ENCODE results near the gene RPL13A.
"Not testable (repeated sequence)": the region's sequence is repeated elsewhere in the genome, so short reads cannot be mapped to it uniquely, and the experiment has no call there.

The RPL13A gene

GRCh38 chr19:49469828-49470614 lies 17.4 kb upstream of the RPL13A start:
- POLR2A ChIA-PET = interaction anchor here (0.6 to 0.9 kb wide), 2 partner anchors 19 to 111 kb away, joined by 3 read pairs; no protein-coding TSS in a partner anchor
- CTCF ChIA-PET = interaction anchor here (1.1 to 1.7 kb wide), 2 partner anchors 9 to 18 kb away, joined by 3 to 5 read pairs; no protein-coding TSS in a partner anchor
- TF ChIP-seq, protein P1, sequence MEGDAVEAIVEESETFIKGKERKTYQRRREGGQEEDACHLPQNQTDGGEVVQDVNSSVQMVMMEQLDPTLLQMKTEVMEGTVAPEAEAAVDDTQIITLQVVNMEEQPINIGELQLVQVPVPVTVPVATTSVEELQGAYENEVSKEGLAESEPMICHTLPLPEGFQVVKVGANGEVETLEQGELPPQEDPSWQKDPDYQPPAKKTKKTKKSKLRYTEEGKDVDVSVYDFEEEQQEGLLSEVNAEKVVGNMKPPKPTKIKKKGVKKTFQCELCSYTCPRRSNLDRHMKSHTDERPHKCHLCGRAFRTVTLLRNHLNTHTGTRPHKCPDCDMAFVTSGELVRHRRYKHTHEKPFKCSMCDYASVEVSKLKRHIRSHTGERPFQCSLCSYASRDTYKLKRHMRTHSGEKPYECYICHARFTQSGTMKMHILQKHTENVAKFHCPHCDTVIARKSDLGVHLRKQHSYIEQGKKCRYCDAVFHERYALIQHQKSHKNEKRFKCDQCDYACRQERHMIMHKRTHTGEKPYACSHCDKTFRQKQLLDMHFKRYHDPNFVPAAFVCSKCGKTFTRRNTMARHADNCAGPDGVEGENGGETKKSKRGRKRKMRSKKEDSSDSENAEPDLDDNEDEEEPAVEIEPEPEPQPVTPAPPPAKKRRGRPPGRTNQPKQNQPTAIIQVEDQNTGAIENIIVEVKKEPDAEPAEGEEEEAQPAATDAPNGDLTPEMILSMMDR (IDR thresholded peaks at IDR 0.05; ENCODE audit: insufficient read depth, low read length, missing control alignments) = no peak
- no peak for DNase-seq (ENCODE audit: low read depth, low spot score)
- no peak overlapping the region for H3K4me3 ChIP-seq (ENCODE audit: low read depth, low read length)

DNA sequence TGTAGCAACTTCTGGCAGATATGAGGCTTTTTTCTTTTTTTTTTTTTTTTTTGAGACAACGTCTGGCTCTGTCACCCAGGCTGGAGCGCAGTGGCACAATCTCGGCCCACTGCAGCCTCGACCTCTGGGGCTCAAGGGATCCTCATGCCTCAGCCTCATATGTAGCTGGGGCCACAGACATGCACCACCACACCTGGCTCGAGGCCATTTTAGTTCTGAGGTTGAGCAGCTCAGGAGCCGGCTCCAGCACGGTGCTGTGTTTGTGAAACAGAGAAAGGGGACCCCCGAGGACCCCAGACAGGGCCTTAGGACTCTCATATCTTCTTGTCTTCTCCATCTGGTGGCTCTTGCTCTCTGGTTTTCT lies 16.8 kb upstream of the RPL13A start:
- H3K4me3 ChIP-seq (ENCODE audit: low read depth, low read length) = no peak overlapping the region
- ChIA-PET CTCF (interaction anchor here (1.1 to 3.6 kb wide), 2 partner anchors 12 to 18 kb away, joined by 3 to 33 read pairs; no protein-coding TSS in a partner anchor), POLR2A (interaction anchor here (0.6 kb wide), 1 partner anchor 110 kb away, joined by 3 read pairs; no protein-coding TSS in a partner anchor)
- TF ChIP-seq, protein P1 (IDR thresholded peaks at IDR 0.05; ENCODE audit: insufficient read depth, low read length, missing control alignments) = no peak
- DNase-seq (ENCODE audit: low read depth, low spot score) = no peak

GRCh38 chr19:49472936-49473335 lies 14.5 kb upstream of the RPL13A start:
- POLR2A ChIA-PET = interaction anchor here (0.7 to 0.9 kb wide), 2 partner anchors 23 to 170 kb away, joined by 3 to 4 read pairs; partner anchors contain the start of gene RPS11
- CTCF ChIA-PET = interaction anchor here (0.6 to 3.6 kb wide), 20 partner anchors 8 to 263 kb away, joined by 3 to 40 read pairs (median 5); partner anchors contain the start of genes ALDH16A1, PIH1D1 and RPL13A
- DNase-seq (ENCODE audit: low read depth, low spot score) = no peak
- TF ChIP-seq, protein P1 (IDR thresholded peaks at IDR 0.05; ENCODE audit: insufficient read depth, low read length, missing control alignments) = no peak
- no peak overlapping the region for H3K4me3 ChIP-seq (ENCODE audit: low read depth, low read length)

DNA sequence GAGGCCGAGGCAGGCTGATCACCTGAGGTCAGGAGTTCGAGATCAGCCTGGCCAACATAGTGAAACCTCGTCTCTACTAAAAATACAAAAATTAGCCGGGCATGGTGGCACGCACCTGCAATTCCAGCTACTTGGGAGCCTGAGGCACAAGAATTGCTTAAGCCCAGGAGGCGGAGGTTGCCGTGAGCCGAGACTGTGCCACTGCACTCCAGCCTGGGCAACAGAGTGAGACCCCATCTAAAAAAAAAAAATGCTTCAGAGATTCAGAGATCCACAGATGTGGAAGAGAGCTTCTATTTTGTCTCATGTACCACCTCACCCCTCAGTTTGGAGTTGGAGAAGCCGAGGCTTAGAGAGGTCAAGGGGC lies 13.9 kb upstream of the RPL13A start:
- POLR2A ChIA-PET = interaction anchor here (0.9 kb wide), 1 partner anchor 23 kb away, joined by 4 read pairs; the partner anchor contains the start of gene RPS11

GRCh38 chr19:49473868-49474541 lies 13.4 kb upstream of the RPL13A start, which contains the start of gene FLT3LG:
FLT3LG (plus strand) TSS chr19:49474215; CDS start chr19:49474640, 425 bp downstream.
- TF ChIP-seq, protein P1 (IDR thresholded peaks at IDR 0.05; ENCODE audit: insufficient read depth, low read length, missing control alignments) = peak; percentile 99
- POLR2A ChIA-PET = no interaction called here
- peak within 1 kb of the TSS; percentile 75 for H3K4me3 ChIP-seq (ENCODE audit: low read depth, low read length)
- CTCF ChIA-PET = interaction anchor here (0.6 to 3.6 kb wide), 24 partner anchors 9 to 207 kb away, joined by 3 to 40 read pairs (median 5); partner anchors contain the start of genes ALDH16A1, PIH1D1 and RPL13A
- DNase-seq (ENCODE audit: low read depth, low spot score) = no peak

More for the DNA sequence above, 13.9 kb upstream of the RPL13A start:
- not testable (repeated sequence) for DNase-seq (ENCODE audit: low read depth, low spot score)
- CTCF ChIA-PET = interaction anchor here (0.6 to 3.6 kb wide), 24 partner anchors 9 to 208 kb away, joined by 3 to 40 read pairs (median 5); partner anchors contain the start of genes ALDH16A1, PIH1D1 and RPL13A
- peak overlapping the region; percentile 75 for H3K4me3 ChIP-seq (ENCODE audit: low read depth, low read length)

GRCh38 chr19:49474542-49474924 lies 12.9 kb upstream of the RPL13A start:
- no peak for DNase-seq (ENCODE audit: low read depth, low spot score)
- TF ChIP-seq, protein P1 (IDR thresholded peaks at IDR 0.05; ENCODE audit: insufficient read depth, low read length, missing control alignments) = no peak
- ChIA-PET CTCF (interaction anchor here (1.3 to 3.6 kb wide), 5 partner anchors 8 to 96 kb away, joined by 9 to 40 read pairs (median 29); partner anchors contain the start of genes ALDH16A1 and PIH1D1), POLR2A (no interaction called here)
- peak overlapping the region; percentile 75 for H3K4me3 ChIP-seq (ENCODE audit: low read depth, low read length)
